Keratinocyte (primary cell): ENCODE results near the gene GNA15. TPM values are rescaled to one million over a fixed set of nuclear protein-coding genes. Genes with fewer than 3 reads are reported as not detected.

ENCODE experiments used
- DNase-seq: peaks from one replicate; pipeline ENCODE4 v3.0.0-alpha.2; 2011; ENCODE audit warnings: low read depth, missing footprints, low spot score
- FAIRE-seq: peaks from 2 replicates; lab custom pipeline; 2011; peaks lifted over from hg19 to GRCh38; lab: Jason Lieb, UNC
- H2AFZ ChIP-seq: 2 replicates; pipeline ENCODE4 v1.6.0; 2012; ENCODE audit warnings: low read length, control low read depth, inconsistent platforms; ENCODE audit not compliant: control insufficient read depth
- H3K27ac ChIP-seq: 2 replicates; pipeline ENCODE4 v1.5.1; 2011; ENCODE audit warnings: low read length; ENCODE audit not compliant: control insufficient read depth, insufficient read depth
- H3K27me3 ChIP-seq: 3 replicates; pipeline ENCODE4 v1.6.0; 2011; ENCODE audit warnings: low read length; ENCODE audit not compliant: control insufficient read depth, insufficient read depth; ENCODE audit errors: extremely low read depth
- H3K36me3 ChIP-seq, 2 experiments: 2 replicates in 1 of 2; 3 replicates in 1 of 2; pipeline ENCODE4 v1.5.1; 2011; ENCODE audit warnings: low read length in 2 of 2, mild to moderate bottlenecking in 1 of 2; ENCODE audit not compliant: control insufficient read depth in 2 of 2, insufficient read depth in 2 of 2; ENCODE audit errors: extremely low read depth in 1 of 2
- H3K4me1 ChIP-seq: 3 replicates; pipeline ENCODE4 v1.5.1; 2011; ENCODE audit warnings: low read length; ENCODE audit not compliant: control insufficient read depth, insufficient read depth; ENCODE audit errors: extremely low read depth
- H3K4me2 ChIP-seq: 3 replicates; pipeline ENCODE4 v1.6.0; 2011; ENCODE audit warnings: low read depth, low read length; ENCODE audit not compliant: control insufficient read depth, insufficient read depth; ENCODE audit errors: extremely low read depth
- H3K4me3 ChIP-seq, 3 experiments: fragments of 200-600 bp in 1 of 3; sonication (generic) in 1 of 3; 2 replicates in 2 of 3; 3 replicates in 1 of 3; pipeline ENCODE4 v1.5.1; 2011 to 2016; ENCODE audit warnings: low read length in 3 of 3, mild to moderate bottlenecking in 3 of 3, control low read depth in 2 of 3, inconsistent platforms in 1 of 3, low read depth in 1 of 3, mixed read lengths in 1 of 3, mixed run types in 1 of 3, moderate library complexity in 1 of 3; ENCODE audit not compliant: control insufficient read depth in 2 of 3, insufficient read depth in 2 of 3; ENCODE audit errors: extremely low read depth in 1 of 3
- H3K79me2 ChIP-seq: 2 replicates; pipeline ENCODE4 v1.6.0; 2012; ENCODE audit warnings: low read length; ENCODE audit not compliant: control insufficient read depth, insufficient read depth
- H3K9ac ChIP-seq: 3 replicates; pipeline ENCODE4 v1.6.0; 2011; ENCODE audit warnings: low read length; ENCODE audit not compliant: control insufficient read depth, insufficient read depth; ENCODE audit errors: extremely low read depth
- H3K9me1 ChIP-seq: 3 replicates; pipeline ENCODE4 v1.6.0; 2011; ENCODE audit warnings: low read length; ENCODE audit not compliant: control insufficient read depth, insufficient read depth; ENCODE audit errors: extremely low read depth
- H3K9me3 ChIP-seq: 2 replicates; pipeline ENCODE4 v1.5.1; 2012; ENCODE audit warnings: low read depth, low read length; ENCODE audit not compliant: control insufficient read depth
- H4K20me1 ChIP-seq: 3 replicates; pipeline ENCODE4 v1.6.0; 2011; ENCODE audit warnings: low read length; ENCODE audit not compliant: control insufficient read depth, insufficient read depth; ENCODE audit errors: extremely low read depth
- CTCF ChIP-seq, 3 experiments: IDR thresholded peaks in 1 of 3; conservative IDR thresholded peaks in 1 of 3; optimal IDR thresholded peaks in 1 of 3; 2 replicates in 2 of 3; 3 replicates in 1 of 3; pipeline versions ENCODE3 to v1.5.1; 2011; ENCODE audit warnings: low read length in 3 of 3, mild to moderate bottlenecking in 3 of 3, moderate library complexity in 2 of 3, control low read depth in 1 of 3, inconsistent platforms in 1 of 3; ENCODE audit not compliant: insufficient read depth in 2 of 3; ENCODE audit errors: extremely low read depth in 1 of 3
- EZH2 ChIP-seq: IDR thresholded peaks from one replicate; pipeline ENCODE4 v1.6.1; 2012; ENCODE audit warnings: inconsistent platforms, mild to moderate bottlenecking, low read length, moderate library complexity
- dilution Hi-C: fragments of 300-500 bp; cut with MboI; formaldehyde crosslinking; loops from one replicate; pipeline ENCODE4 v1.7.0; 2020; ENCODE audit warnings: low sequenced_read_pairs; ENCODE audit not compliant: extremely low pct_ligation_motif_present
- polyA plus RNA-seq, 5 experiments: library from polyadenylated mRNA; depleted of rRNA in 3 of 5; stranded (reverse) in 3 of 5; stranded (forward) in 1 of 5; unstranded in 1 of 5; fragments of >200 nt; gene quantifications; 1 replicate in 1 of 5; 2 replicates in 3 of 5; 3 replicates in 1 of 5; pipeline versions ENCODE4 v1.2.1 to v1.2.3, GENCODE V29; 2011 to 2012; ENCODE audit warnings: missing spikeins in 2 of 5, low read depth in 1 of 5, low replicate concordance in 1 of 5

The GNA15 gene
- polyA plus RNA-seq, 1 donor (not counting 4 experiments of a cell fraction or from before 2014, with no cell fraction given): 60.0 TPM

- Histone ChIP-seq H3K4me2 (peak overlapping the region; percentile 76), H3K27ac (peak overlapping the region; percentile 92), H3K9me1 (no peaks in the 10 kb centered on the region), H3K4me1 (peaks cover 24% of the 10 kb centered on the region), H4K20me1 (no peaks in the 10 kb centered on the region), H3K4me3 (peak overlapping the region in 1 of 3 experiments; percentile 39), H3K9me3 (no peaks in the 10 kb centered on the region), H3K9ac (peak overlapping the region; percentile 77), H3K27me3 (no peaks in the 10 kb centered on the region), H3K36me3 (peaks cover 10 to 21% of the 10 kb centered on the region in 2 experiments), H3K79me2 (peaks cover 70% of the 10 kb centered on the region), H2AFZ (no peak overlapping the region)
- dilution Hi-C loops: no loop called here
- FAIRE-seq (no peak), DNase-seq (peak; percentile 42)
- TF ChIP-seq CTCF (optimal IDR thresholded peaks at IDR 0.05 in 1 of 3, IDR thresholded peaks at IDR 0.05 in 1 of 3, conservative IDR thresholded peaks at IDR 0.05 in 1 of 3; ENCODE audit: extremely low read depth in 1 of 3, insufficient read depth in 2 of 3, low read length in 3 of 3) (no peak), EZH2 (no peak)
These were observed 6.4 kb downstream of the GNA15 start for GRCh38 chr19:3142292-3142670.

GRCh38 chr19:3142781-3143337 lies 7.0 kb downstream of the GNA15 start:
- DNase-seq: no peak
- Histone ChIP-seq H3K9me1 (no peaks in the 10 kb centered on the region), H3K4me2 (peak overlapping the region; percentile 76), H3K27ac (peak overlapping the region; percentile 92), H3K4me1 (peaks cover 20% of the 10 kb centered on the region), H3K9ac (peak overlapping the region; percentile 77), H2AFZ (no peak overlapping the region), H4K20me1 (no peaks in the 10 kb centered on the region), H3K9me3 (no peaks in the 10 kb centered on the region), H3K79me2 (peaks cover 68% of the 10 kb centered on the region), H3K4me3 (no peak overlapping the region), H3K27me3 (no peaks in the 10 kb centered on the region), H3K36me3 (peaks cover 10 to 21% of the 10 kb centered on the region in 2 experiments)
- no peak for TF ChIP-seq CTCF (optimal IDR thresholded peaks at IDR 0.05 in 1 of 3, IDR thresholded peaks at IDR 0.05 in 1 of 3, conservative IDR thresholded peaks at IDR 0.05 in 1 of 3; ENCODE audit: extremely low read depth in 1 of 3, insufficient read depth in 2 of 3, low read length in 3 of 3)
- dilution Hi-C loops: no loop called here
- no peak for FAIRE-seq
